CD4-positive, alpha-beta T cell treated with Interleukin-12 subunit alpha and Interleukin-12 subunit beta, for 1 hour (primary cell): ENCODE measurements around the gene NPY4R.
"Not testable (repeated sequence)": the region's sequence is repeated elsewhere in the genome, so short reads cannot be mapped to it uniquely, and the experiment has no call there.

Source experiments
- DNase-seq: peaks from one replicate; pipeline ENCODE4 v3.0.0-alpha.2; 2020

The NPY4R gene

DNA sequence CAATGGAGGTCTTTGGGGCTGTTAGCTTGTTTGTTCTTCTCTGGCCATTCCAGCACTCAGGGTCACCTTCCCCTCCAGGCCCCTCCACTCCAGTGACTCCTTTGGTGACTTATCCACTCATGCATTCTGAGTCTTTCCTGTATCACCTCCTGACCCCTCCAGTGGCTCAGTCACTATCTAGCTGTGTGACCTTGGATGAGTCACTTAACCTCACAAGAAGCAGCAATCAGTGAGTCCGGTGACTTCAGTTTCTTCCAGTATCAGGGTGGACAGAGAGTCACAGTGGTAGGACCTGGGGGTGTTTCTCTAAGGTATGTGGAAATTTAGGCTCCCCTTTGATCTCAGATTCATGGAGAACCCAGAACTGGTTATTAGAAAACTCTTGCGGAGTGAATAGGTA, 9.8 kb downstream of the NPY4R start:
- not testable (repeated sequence) for DNase-seq

DNA sequence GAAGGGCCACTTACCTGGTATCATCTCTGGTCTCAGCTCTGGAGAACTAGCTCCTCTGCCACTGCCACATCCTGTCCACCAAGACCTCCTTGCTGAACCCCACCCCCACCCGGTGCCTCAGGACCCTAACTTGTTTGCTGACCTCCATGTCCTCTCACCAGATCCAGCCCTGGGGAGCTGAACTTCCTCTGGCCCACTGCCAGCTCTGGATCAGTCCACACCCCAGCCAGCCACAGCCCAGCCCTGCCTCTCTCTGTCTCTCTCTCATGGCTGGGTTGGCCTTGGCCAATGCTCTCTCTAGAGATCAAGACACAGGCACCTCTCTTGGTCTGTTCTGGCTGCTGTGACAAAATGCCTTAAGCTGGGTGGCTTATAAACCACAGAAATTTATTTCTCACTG, 14.4 kb downstream of the NPY4R start:
- DNase-seq = not testable (repeated sequence)

DNA sequence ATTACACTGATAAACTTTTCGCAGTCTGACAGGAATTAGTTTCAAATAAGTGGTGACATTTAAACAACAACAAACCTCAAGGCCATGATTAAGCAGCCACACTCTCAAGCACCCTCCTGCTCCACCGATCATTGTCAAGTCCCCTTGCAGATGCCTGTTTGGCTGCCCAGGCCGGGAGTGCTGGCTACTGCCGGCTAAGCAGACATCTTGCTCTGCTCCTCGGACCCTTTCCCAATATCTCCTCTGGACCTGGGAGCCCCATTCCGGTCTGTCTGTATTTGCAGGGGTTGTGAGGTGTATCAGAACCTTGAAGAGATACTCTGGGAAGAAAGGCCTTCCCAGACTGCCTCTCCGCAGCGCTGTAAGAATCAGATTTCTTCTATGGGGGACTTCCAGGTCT, 14.9 kb downstream of the NPY4R start:
- not testable (repeated sequence) for DNase-seq

DNA sequence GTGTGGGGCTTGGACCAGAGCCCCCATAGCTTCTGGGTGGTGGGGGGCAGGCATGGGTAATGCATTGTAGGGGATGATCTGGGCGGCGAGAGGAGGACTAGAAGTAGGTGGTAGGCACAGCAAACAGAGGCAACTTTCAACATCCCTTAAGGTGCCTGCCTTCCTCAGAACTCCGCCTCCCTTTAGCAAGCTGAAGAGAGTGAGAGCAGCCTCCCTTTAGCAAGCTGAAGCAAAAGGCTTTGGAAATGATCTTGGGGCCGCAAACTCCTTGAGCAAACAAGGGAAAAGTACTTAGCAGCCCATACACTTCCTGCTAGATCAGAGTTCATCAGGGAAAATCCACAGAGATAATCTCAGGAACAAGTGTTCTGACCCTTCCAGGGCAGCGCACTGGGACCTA, 18.3 kb downstream of the NPY4R start:
- DNase-seq = not testable (repeated sequence)

DNA sequence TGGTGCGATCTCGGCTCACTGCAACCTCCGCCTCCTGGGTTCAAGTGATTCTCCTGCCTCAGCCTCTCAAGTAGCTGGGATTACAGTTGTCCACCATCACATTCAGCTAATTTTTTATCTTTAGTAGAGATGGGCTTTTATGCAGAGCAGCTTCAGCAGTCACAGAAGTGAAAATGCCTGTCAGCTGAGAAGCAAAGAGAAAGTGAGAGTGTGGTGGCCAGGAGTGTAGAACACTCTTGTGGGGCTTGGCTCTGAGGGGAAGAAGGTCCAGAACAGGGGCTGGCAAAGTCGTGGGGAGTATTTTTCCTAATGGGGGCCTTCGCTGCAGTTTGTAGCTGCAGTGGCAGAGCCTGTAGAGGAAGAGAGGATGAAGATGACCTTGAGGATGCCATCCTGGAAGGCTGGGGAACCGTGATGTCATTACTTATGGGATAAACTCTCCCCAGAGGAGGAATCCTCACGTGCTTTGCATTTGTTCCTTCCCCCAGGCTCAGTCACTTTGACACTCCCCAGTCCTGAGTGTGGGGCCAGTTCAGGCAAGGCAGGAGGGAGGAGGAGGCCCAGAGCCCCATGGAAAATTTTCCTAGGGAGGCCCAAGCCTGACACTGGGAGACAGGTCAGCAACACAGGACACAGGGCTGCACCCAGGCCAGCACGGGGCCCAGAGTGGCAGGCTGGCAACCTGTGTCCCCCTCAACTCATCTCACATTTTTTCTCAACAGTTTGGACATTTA, 20.2 kb downstream of the NPY4R start:
- not testable (repeated sequence) for DNase-seq

DNA sequence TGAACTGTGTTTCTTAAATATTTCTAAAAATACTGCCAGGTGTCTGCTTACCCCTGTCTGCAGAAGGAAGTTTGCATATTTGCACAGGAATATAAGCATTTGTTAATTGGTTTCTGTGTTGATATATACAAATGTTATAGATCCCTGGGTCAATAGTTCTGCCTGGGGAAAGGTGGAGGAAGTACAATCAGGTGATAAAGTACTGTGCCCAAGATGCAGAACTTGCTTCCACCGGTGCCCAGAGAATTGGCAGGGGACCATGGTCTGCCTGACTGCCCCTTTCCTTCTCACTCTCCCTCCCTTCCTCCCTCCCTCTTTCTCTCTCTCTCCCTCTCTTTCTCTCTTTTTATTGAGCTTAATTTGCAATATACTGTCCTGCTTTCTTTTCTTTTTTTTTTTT, 22.3 kb downstream of the NPY4R start:
- DNase-seq = not testable (repeated sequence)

DNA sequence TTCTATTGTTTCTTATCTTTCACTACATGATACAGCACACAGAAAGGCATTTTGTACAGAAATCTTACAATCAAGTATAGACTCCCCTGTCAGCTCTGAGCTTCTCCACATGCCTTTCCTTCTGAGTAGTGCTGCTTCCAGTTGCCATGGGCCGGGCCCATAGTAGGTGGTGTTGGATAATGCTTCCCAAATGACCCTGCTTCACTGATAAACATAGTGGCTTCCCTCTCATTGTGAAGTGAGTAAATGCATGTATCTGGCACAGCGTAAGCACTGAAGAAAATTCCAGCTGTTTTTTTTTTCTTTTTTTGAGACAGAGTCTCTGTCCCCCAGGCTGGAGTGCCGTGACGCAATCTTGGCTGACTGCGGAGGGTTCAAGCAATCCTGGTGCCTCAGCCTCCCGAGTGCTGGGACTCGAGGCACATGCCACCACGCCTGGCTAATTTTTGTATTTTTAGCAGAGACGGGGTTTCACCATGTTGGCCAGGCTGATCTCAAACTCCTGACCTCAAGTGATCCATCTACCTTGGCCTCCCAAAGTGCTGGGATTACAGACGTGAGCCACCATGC, 23.0 kb downstream of the NPY4R start:
- not testable (repeated sequence) for DNase-seq

DNA sequence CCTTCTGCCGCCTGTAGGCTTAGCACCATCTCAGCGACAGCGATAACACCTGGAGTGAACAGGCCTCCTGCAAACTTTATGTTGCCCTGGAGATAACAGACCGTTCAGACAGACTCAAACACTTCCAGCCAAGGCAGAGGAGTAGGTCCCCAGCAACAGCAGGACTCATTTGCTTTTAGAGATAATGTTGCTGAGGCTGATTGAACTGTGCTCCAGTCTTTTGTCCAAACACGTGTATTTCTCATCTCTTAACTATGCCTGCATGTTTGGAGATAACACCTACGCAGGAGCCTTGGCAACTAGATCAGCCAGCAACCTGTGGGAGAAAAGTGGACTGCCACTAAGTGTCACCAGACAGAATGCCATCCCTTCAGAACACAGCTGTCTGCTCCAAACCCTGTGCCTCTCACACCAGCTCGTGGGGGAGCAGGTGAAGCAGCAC, 23.9 kb downstream of the NPY4R start:
- not testable (repeated sequence) for DNase-seq

DNA sequence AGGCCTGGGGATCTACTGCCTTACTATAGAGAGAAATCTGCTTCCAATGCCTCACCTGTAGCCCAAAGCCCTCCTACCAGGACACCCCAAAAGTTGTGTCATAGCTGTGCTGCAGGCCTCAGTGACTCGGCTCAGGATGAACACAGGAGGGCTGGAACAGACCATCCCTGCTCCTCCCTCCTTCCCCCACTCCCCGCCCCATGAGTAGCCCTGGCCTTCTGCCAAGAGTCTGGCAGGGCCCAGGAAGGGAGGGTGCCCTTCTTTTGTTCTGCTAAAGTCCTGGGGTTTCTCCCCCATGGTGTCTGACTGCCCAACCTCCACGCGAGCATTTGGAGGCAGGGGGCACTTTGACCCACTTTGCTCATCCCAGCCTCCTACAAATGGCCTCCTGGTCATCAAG, 24.8 kb downstream of the NPY4R start:
- DNase-seq = not testable (repeated sequence)

DNA sequence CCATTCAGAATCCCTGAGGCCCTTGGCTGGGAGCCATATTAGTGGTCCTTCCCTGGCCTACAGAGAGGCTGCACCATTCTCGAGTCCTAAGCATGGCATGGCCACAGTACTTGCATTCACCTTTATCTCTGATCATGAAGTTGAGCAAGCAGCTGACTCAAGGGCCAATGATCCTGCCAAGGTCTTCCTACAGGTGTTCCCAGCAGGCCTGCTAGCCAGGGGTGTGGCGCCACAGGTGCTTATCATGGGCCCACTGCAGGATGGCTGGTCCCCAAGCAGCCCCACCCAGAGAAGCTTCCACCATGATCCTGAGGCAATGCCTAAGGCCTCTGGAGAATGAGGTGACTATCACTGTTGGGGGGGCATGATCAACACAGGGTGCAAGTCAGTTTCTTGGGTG, 42.2 kb downstream of the NPY4R start:
- DNase-seq = not testable (repeated sequence)

DNA sequence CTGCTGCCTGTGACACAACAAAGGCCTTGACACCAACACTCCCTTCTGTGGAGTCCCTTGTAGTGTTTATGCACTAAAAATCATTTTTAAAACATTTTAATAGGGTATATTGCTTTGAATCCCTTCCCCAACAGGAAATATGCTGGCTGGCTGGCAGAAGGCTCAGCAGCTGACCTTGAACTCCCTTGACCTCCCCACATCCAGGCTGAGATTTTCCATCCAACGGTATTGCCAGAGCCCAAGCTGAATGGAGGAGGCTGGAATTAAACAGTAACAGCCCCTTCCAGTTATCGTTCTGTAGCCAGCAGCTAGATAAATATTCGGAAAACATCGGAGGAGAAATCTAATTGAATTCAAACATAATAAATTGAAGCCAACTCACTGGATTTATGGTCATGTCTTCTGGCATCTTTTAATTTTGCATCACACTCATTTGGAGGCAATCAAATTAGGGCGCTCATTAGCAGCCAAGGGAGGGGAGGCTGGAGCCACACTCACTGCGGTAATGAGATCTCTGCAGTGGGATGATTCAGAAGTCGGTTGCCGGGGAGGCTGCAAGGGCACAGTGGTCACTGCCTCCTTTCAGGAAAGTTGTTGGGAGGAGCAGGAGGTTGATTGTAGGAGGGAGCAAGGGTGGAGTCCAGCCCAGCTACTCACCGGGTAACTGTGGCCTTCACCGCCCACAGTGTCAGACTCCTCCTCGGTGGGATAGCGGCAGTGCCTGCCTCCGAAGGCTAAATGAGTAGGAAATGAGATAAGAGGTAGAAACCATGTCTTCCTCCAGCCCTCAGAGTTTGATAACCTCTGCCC, 46.0 kb downstream of the NPY4R start:
- DNase-seq = not testable (repeated sequence)

DNA sequence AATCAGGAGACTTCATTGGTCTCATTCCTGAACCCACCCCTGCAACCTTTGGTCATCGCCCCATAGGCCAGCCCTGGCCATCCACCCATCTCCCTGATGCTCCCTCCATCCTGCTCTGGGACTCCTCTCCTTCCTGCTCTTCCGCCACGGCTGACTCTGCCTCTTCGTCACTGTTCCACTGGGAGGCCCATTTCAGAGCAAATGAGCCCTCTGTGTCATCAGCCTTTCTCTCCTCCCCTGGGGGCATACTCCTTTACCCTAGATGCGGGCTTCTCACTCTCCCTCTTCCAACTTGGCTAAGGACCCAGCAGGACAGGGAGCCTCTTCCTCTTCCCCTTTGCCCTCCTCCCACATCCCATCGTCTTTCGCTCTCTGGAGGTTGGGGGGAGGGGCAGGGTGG, 47.5 kb downstream of the NPY4R start:
- not testable (repeated sequence) for DNase-seq

DNA sequence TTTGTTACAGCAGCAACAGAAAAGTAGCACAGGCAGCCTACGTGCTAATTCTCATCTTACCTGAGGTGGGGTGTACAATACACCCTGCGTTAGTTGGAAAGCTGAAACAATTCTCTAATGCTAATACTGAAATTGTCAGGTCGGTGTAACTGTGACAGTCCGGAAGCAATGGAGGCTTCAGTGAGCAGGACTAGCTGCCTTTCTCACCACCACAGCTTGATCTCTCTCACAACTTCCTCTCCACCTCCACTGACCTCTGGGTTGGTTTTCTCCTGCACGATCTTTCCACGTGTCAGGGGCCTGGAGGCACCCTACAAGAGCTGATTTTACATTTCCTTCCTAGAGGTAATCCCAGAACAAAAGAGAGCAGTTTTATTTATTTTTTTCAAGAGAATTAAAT, 50.5 kb downstream of the NPY4R start:
- DNase-seq = not testable (repeated sequence)

DNA sequence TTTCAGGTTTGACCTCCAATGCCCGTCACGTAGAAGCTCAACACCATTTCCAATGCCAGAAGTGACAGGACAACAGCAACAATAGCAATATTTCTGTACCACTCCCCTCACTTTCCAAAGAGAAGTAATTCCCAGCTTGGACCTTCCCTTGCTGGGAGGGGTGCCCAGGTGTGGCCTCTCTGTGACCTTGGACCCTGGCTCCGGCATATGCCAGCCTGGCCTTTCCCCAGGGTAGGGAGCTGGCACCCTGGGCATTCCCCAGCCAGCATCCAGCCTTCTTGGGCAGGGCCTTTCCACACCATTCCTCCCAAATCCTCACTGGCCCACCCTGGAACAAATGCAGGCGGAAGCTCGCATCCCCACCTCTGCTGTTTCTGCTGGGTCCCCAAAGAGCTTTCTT, 53.1 kb downstream of the NPY4R start:
- not testable (repeated sequence) for DNase-seq

DNA sequence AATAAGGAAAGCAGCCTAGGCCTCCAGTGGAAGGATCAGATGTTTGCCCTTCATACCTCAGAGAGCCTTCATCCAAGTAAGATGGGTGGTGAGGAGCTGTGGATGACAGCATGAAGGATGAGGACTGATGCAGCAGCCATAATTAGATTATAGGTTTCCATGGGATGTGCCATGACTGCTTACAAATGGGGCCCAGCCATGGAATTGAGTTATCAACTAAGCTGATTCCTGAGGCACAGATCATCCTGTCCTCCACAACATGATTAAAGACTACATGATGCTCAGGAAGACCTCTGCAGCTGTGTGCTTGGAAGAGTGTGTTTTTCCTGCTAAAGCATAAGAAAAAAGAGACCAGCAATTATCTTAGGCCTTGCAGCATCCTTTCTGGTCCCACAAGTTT, 54.6 kb downstream of the NPY4R start:
- DNase-seq = not testable (repeated sequence)
